NCI-H128 (cell line): ENCODE measurements around the gene MARCHF11.

Experiments
- DNase-seq: peaks from one replicate; lab custom pipeline; 2025; ENCODE audit not compliant: unreplicated experiment; lab: John Stamatoyannopoulos, UW

The MARCHF11 gene

GRCh38 chr5:16134204-16134603 is 45.4 kb downstream of the MARCHF11 start:
- DNase-seq: no peak

- no peak for DNase-seq
Measured at GRCh38 chr5:16131878-16132277, 47.7 kb downstream of the MARCHF11 start.

GRCh38 chr5:16128944-16129343 is 50.6 kb downstream of the MARCHF11 start:
- no peak for DNase-seq

- DNase-seq: no peak
Measured at GRCh38 chr5:16127865-16128544, 51.6 kb downstream of the MARCHF11 start.

GRCh38 chr5:16120579-16120978 is 59.0 kb downstream of the MARCHF11 start:
- DNase-seq: no peak

- DNase-seq: no peak
Measured at GRCh38 chr5:16119790-16120189, 59.8 kb downstream of the MARCHF11 start.

- no peak for DNase-seq
Measured at GRCh38 chr5:16115140-16115539, 64.5 kb downstream of the MARCHF11 start.

GRCh38 chr5:16108418-16108817 is 71.2 kb downstream of the MARCHF11 start:
- DNase-seq: no peak

- no peak for DNase-seq
Measured at GRCh38 chr5:16104961-16105360, 74.6 kb downstream of the MARCHF11 start.

- no peak for DNase-seq
Measured at GRCh38 chr5:16095612-16096011, 84.0 kb downstream of the MARCHF11 start.

GRCh38 chr5:16090270-16090669 is 89.3 kb downstream of the MARCHF11 start:
- no peak for DNase-seq

GRCh38 chr5:16082982-16083381 is 96.6 kb downstream of the MARCHF11 start:
- DNase-seq: no peak

- DNase-seq: no peak
Measured at GRCh38 chr5:16082053-16082452, 97.5 kb downstream of the MARCHF11 start.

GRCh38 chr5:16081376-16081955 is 98.1 kb downstream of the MARCHF11 start:
- no peak for DNase-seq

- no peak for DNase-seq
Measured at GRCh38 chr5:16076657-16077056, 102.9 kb downstream of the MARCHF11 start.

GRCh38 chr5:16074358-16074757 is 105.2 kb downstream of the MARCHF11 start:
- DNase-seq: no peak

- DNase-seq: no peak
Measured at GRCh38 chr5:16072616-16073015, 107.0 kb downstream of the MARCHF11 start.

- no peak for DNase-seq
Measured at GRCh38 chr5:16067415-16067814, 112.2 kb downstream of the MARCHF11 start.

GRCh38 chr5:16066810-16067209 is 112.8 kb downstream of the MARCHF11 start:
- DNase-seq: no peak

- DNase-seq: no peak
Measured at GRCh38 chr5:16066320-16066719, 113.3 kb downstream of the MARCHF11 start.

GRCh38 chr5:16065831-16066230 is 113.8 kb downstream of the MARCHF11 start:
- no peak for DNase-seq

GRCh38 chr5:16064135-16064893 is 115.3 kb downstream of the MARCHF11 start:
- DNase-seq: no peak
